Esophagus squamous epithelium (tissue), 4 donors: ENCODE measurements around the gene TANGO6.

ENCODE experiments used
- POLR2A ChIP-seq, 4 donors: fragments of 450-650 bp; IDR thresholded peaks; one replicate each; pipeline ENCODE4 v1.6.1; 2017; ENCODE audit warnings: antibody characterized with exemption in 4 of 4, mild to moderate bottlenecking in 4 of 4, moderate library complexity in 3 of 4
- TF ChIP-seq, protein P1 (sequence below), 6 experiments: fragments of 450-650 bp in 4 of 6; fragments of 200-600 bp in 2 of 6; sonication (generic) in 2 of 6; IDR thresholded peaks; one replicate each; pipeline ENCODE4 v1.5.1; 2016 to 2019; ENCODE audit warnings: antibody characterized with exemption in 6 of 6, mild to moderate bottlenecking in 4 of 6, moderate library complexity in 4 of 6

DNA sequence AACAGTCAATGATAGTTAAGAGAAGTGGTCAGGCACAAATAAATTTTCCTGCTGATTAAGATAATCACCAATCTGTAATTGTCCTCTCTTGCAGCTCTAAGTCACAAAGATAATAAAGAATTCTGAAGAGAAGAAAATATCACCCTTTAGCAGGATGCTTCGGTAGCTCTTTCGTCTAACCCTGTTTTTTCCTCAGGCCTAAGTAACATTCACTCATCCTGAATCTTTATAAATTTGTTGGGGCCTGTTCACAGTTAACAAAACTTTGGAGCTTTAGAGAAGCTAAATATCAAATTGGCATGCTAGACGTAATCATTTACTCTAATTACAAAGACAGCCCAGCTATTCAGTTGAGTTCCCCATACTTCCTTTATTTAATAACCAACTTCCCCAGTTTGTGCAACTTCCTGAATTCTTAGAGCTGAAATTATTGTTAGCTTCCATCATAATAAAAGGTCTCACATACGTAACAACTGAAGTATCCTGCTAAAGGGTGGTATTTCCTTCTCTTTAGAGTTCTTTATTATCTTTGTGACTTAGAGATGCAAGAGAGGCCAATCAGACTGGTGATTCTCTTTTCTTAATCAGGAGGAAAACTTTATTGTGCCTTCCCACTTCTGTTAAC lies 118.6 kb downstream of the TANGO6 start:
- TF ChIP-seq, protein P1, sequence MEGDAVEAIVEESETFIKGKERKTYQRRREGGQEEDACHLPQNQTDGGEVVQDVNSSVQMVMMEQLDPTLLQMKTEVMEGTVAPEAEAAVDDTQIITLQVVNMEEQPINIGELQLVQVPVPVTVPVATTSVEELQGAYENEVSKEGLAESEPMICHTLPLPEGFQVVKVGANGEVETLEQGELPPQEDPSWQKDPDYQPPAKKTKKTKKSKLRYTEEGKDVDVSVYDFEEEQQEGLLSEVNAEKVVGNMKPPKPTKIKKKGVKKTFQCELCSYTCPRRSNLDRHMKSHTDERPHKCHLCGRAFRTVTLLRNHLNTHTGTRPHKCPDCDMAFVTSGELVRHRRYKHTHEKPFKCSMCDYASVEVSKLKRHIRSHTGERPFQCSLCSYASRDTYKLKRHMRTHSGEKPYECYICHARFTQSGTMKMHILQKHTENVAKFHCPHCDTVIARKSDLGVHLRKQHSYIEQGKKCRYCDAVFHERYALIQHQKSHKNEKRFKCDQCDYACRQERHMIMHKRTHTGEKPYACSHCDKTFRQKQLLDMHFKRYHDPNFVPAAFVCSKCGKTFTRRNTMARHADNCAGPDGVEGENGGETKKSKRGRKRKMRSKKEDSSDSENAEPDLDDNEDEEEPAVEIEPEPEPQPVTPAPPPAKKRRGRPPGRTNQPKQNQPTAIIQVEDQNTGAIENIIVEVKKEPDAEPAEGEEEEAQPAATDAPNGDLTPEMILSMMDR (IDR thresholded peaks at IDR 0.05): no peak
- TF ChIP-seq POLR2A (IDR thresholded peaks at IDR 0.05): no peak
